ENCODE results near the gene ACE2.

DNA sequence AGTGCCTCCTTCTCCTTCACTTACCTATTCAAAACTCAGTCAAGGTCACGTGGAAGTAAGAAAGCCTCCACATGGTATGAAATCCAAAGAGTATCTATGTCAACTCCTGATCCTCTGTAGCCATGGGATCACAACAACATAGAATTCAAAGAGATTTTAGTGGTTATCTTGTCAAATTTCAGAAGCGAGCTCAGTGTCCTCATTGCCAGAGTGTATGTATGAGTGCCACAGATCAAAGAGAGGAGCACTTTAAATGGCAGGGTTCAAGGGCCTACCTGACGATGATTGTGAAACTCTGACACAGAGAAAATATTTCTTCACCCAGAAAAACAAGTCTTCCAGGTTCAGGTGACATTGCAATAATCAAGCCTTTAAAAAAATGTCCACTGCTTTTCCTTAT is 1.2 kb upstream of the ACE2 start:
- TF ChIP-seq, protein P1, sequence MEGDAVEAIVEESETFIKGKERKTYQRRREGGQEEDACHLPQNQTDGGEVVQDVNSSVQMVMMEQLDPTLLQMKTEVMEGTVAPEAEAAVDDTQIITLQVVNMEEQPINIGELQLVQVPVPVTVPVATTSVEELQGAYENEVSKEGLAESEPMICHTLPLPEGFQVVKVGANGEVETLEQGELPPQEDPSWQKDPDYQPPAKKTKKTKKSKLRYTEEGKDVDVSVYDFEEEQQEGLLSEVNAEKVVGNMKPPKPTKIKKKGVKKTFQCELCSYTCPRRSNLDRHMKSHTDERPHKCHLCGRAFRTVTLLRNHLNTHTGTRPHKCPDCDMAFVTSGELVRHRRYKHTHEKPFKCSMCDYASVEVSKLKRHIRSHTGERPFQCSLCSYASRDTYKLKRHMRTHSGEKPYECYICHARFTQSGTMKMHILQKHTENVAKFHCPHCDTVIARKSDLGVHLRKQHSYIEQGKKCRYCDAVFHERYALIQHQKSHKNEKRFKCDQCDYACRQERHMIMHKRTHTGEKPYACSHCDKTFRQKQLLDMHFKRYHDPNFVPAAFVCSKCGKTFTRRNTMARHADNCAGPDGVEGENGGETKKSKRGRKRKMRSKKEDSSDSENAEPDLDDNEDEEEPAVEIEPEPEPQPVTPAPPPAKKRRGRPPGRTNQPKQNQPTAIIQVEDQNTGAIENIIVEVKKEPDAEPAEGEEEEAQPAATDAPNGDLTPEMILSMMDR (conservative IDR thresholded peaks at IDR 0.05) = no peak
- TF ChIP-seq ZFX (IDR thresholded peaks at IDR 0.05) = no peak
